Tibial artery (tissue), 4 donors: ENCODE data around the gene FGGY.

Experiments used
- DNase-seq, 2 donors: peaks; one replicate each; pipeline ENCODE4 v3.0.0-alpha.2; 2019
- H3K27ac ChIP-seq, 2 donors: fragments of 200-600 bp; sonication (generic) in 1 of 2; 1 replicate in 1 of 2; 2 replicates in 1 of 2; pipeline ENCODE4 v1.5.1; 2018 to 2019; ENCODE audit warnings: mild to moderate bottlenecking in 1 of 2
- H3K27me3 ChIP-seq, 2 donors: fragments of 200-600 bp; sonication (generic) in 1 of 2; one replicate each; pipeline versions ENCODE4 v1.5.1 to v1.6.0; 2016 to 2019
- H3K36me3 ChIP-seq, 3 donors: fragments of 200-600 bp; sonication (generic) in 2 of 3; one replicate each; pipeline ENCODE4 v1.5.1; 2016 to 2019; ENCODE audit warnings: mild to moderate bottlenecking in 2 of 3
- H3K4me1 ChIP-seq, 4 donors: fragments of 200-600 bp; sonication (generic) in 2 of 4; 1 replicate in 3 of 4; 2 replicates in 1 of 4; pipeline ENCODE4 v1.5.1; 2016 to 2019
- H3K4me3 ChIP-seq, 2 donors: fragments of 200-600 bp; sonication (generic) in 1 of 2; 1 replicate in 1 of 2; 2 replicates in 1 of 2; pipeline ENCODE4 v1.5.1; 2018 to 2019; ENCODE audit warnings: mild to moderate bottlenecking in 2 of 2
- H3K9me3 ChIP-seq, 3 donors: fragments of 200-600 bp; sonication (generic) in 1 of 3; one replicate each; pipeline ENCODE4 v1.5.1; 2016 to 2019
- CTCF ChIP-seq, 2 experiments: fragments of 200-600 bp in 1 of 2; fragments of 450-650 bp in 1 of 2; IDR thresholded peaks; one replicate each; pipeline ENCODE4 v1.5.1; 2017 to 2019; ENCODE audit warnings: antibody characterized with exemption in 2 of 2, mild to moderate bottlenecking in 1 of 2, moderate library complexity in 1 of 2
- intact Hi-C: fragments of 100-400 bp; cut with DNase I; formaldehyde crosslinking; loops from one replicate; pipeline ENCODE4 v1.15.0; 2023; ENCODE audit warnings: low total_unique reads

FGGY gene

GRCh38 chr1:59672851-59673572 is 376.1 kb downstream of the FGGY start:
- intact Hi-C loops, result no loop called here
- peak overlapping the region in 1 of 2 donors; percentile 58 for H3K27ac ChIP-seq
- H3K4me1 ChIP-seq, result peaks cover 0 to 26% (median 12%) of the 10 kb centered on the region in 4 donors
- no peaks in the 10 kb centered on the region for H3K9me3 ChIP-seq
- DNase-seq, result no peak
- no peak for TF ChIP-seq CTCF (IDR thresholded peaks at IDR 0.05)
- no peak overlapping the region for H3K4me3 ChIP-seq
- H3K36me3 ChIP-seq, result no peaks in the 10 kb centered on the region
- H3K27me3 ChIP-seq, result no peaks in the 10 kb centered on the region

GRCh38 chr1:59673573-59674450 is 376.9 kb downstream of the FGGY start:
- H3K27ac ChIP-seq, result peak overlapping the region; percentile 55 to 58

GRCh38 chr1:59674595-59674994 is 377.7 kb downstream of the FGGY start:
- Histone ChIP-seq H3K27me3 (no peaks in the 10 kb centered on the region), H3K36me3 (no peaks in the 10 kb centered on the region), H3K27ac (peak overlapping the region; percentile 55 to 58), H3K9me3 (no peaks in the 10 kb centered on the region), H3K4me3 (no peak overlapping the region), H3K4me1 (peaks cover 0 to 33% (median 13%) of the 10 kb centered on the region in 4 donors)
- no peak for TF ChIP-seq CTCF (IDR thresholded peaks at IDR 0.05)
- intact Hi-C loops, result no loop called here
- peak in 1 of 2 donors; percentile 75 for DNase-seq

More at GRCh38 chr1:59673573-59674450, 376.9 kb downstream of the FGGY start:
- Histone ChIP-seq H3K27me3 (no peaks in the 10 kb centered on the region), H3K4me1 (peaks cover 0 to 30% (median 13%) of the 10 kb centered on the region in 4 donors), H3K4me3 (no peak overlapping the region), H3K36me3 (no peaks in the 10 kb centered on the region), H3K9me3 (no peaks in the 10 kb centered on the region)
- intact Hi-C loops, result no loop called here
- no peak for DNase-seq
- TF ChIP-seq CTCF (IDR thresholded peaks at IDR 0.05), result no peak

GRCh38 chr1:59675936-59676335 is 379.0 kb downstream of the FGGY start:
- TF ChIP-seq CTCF (IDR thresholded peaks at IDR 0.05), result no peak
- Histone ChIP-seq H3K27ac (no peak overlapping the region), H3K9me3 (no peaks in the 10 kb centered on the region), H3K4me1 (peaks cover 0 to 24% (median 10%) of the 10 kb centered on the region in 4 donors), H3K4me3 (no peak overlapping the region), H3K36me3 (no peaks in the 10 kb centered on the region), H3K27me3 (no peaks in the 10 kb centered on the region)
- intact Hi-C loops, result no loop called here
- DNase-seq, result no peak

- no peak for TF ChIP-seq CTCF (IDR thresholded peaks at IDR 0.05)
- intact Hi-C loops, result no loop called here
- DNase-seq, result no peak
- Histone ChIP-seq H3K4me3 (no peak overlapping the region), H3K27ac (no peak overlapping the region), H3K9me3 (no peaks in the 10 kb centered on the region), H3K4me1 (peaks cover 0 to 19% (median 9%) of the 10 kb centered on the region in 4 donors), H3K36me3 (no peaks in the 10 kb centered on the region), H3K27me3 (no peaks in the 10 kb centered on the region)
These were observed 381.1 kb downstream of the FGGY start for GRCh38 chr1:59678040-59678439.
